ENCODE results near the gene SP6. TPM values are rescaled to one million over a fixed set of nuclear protein-coding genes. Genes with fewer than 3 reads are reported as not detected.

Gene SP6
- total and polyA plus RNA-seq, 2 of the 4 experiments (the other 2 are of a cell fraction) = under 0.01 to 0.31 TPM

DNA sequence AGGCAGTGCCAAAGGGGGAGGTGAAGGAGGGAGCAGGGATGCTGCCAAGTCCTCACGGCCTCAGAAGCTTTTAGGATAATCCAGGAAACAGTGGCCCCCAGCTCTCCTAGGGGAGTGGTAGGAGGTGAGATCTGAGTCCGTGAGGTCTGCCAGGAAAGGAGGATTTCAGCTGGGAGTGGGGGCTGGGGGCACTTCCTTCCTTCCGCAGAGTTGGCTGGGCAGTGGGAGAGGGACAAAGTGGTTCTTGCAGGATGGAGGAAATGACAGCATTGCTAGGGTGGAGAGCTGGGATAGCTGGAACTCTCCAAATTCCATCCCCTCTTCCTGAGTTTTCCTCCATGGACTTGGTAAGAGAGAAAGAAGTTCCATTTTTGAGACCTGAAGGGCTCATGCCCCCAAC is 4.8 kb upstream of the SP6 start:
- Histone ChIP-seq H3K4ac (ENCODE audit: low read depth, low read length) (no peak overlapping the region), H3K79me1 (ENCODE audit: low read depth in 1 of 2, low read length in 2 of 2) (no peaks in the 10 kb centered on the region), H4K5ac (ENCODE audit: low read depth, low read length) (no peak overlapping the region), H2AK9ac (replicated peaks; ENCODE audit: low read depth, low read length, poor library complexity) (no peak overlapping the region), H3K27me3 (ENCODE audit: control insufficient read depth, insufficient read depth, low read length) (peaks cover 61% of the 10 kb centered on the region), H2AFZ (replicated peaks; ENCODE audit: low read length, poor library complexity) (no peak overlapping the region), H3K14ac (replicated peaks; ENCODE audit: low read depth, low read length) (no peak overlapping the region), H4K20me1 (ENCODE audit: insufficient read depth, low read length) (no peaks in the 10 kb centered on the region), H3K23ac (ENCODE audit: low read depth, low read length) (no peak overlapping the region), H3K9me1 (ENCODE audit: insufficient read depth, low read length) (no peaks in the 10 kb centered on the region), H3K36me3 (ENCODE audit: control insufficient read depth, insufficient read depth, low read length) (no peaks in the 10 kb centered on the region), H2BK5ac (ENCODE audit: low read depth, low read length, poor library complexity, severe bottlenecking) (no peak overlapping the region), H2AK5ac (ENCODE audit: low read depth, low read length) (no peak overlapping the region), H2BK120ac (ENCODE audit: low read depth, low read length) (no peak overlapping the region), H2BK15ac (ENCODE audit: low read depth, low read length) (no peak overlapping the region), H3K27ac (ENCODE audit: insufficient read depth, low read length) (no peak overlapping the region), H3K4me3 (ENCODE audit: insufficient read depth, low read depth, low read length) (no peak overlapping the region), H3K4me2 (ENCODE audit: low read depth, low read length) (no peak overlapping the region), H3K9ac (ENCODE audit: low read depth, low read length) (no peak overlapping the region), H3K18ac (ENCODE audit: low read depth, low read length) (no peak overlapping the region), H3K9me3 (ENCODE audit: control insufficient read depth, insufficient read depth, low read length) (no peaks in the 10 kb centered on the region), H3K4me1 (ENCODE audit: control insufficient read depth, insufficient read depth, low read length) (no peaks in the 10 kb centered on the region), H4K91ac (ENCODE audit: insufficient read depth, low read depth, low read length) (no peak overlapping the region), H3K56ac (ENCODE audit: extremely low read depth, insufficient read depth, low read length) (no peak overlapping the region), H2BK20ac (ENCODE audit: low read depth, low read length) (no peak overlapping the region), H4K8ac (ENCODE audit: low read depth in 2 of 2, low read length in 2 of 2) (no peak overlapping the region)
- no CpG with 5 or more reads among the region's 3 CpGs for WGBS, 2 experiments (ENCODE audit: extremely low coverage in 2 of 2, insufficient read length in 1 of 2)
- dilution Hi-C loops (cut with HindIII; ENCODE audit: low sequenced_read_pairs, unreplicated experiment) (no loop called here), in situ Hi-C loops (cut with MboI; ENCODE audit: low sequenced_read_pairs) (no loop called here), intact Hi-C loops (cut with micrococcal nuclease) (no loop called here)
- POLR2A ChIA-PET (ENCODE audit: unreplicated experiment) = no interaction called here
- TF ChIP-seq POLR2A (IDR thresholded peaks at IDR 0.05; ENCODE audit: low read depth, low read length) (no peak), MAZ (IDR thresholded peaks at IDR 0.05; ENCODE audit: borderline replicate concordance, low read depth, low read length) (no peak), RAD21 (IDR thresholded peaks at IDR 0.05; ENCODE audit: low read length) (no peak), ELK1 (IDR thresholded peaks at IDR 0.05; ENCODE audit: borderline replicate concordance, low read depth, low read length) (no peak), RFX5 (IDR thresholded peaks at IDR 0.05; ENCODE audit: low read depth, low read length) (no peak), SMC3 (IDR thresholded peaks at IDR 0.05; ENCODE audit: low read depth, low read length) (no peak)
- DNase-seq (no peak), ATAC-seq (ENCODE audit: low read depth) (no peak)
- BruUV-seq (replicated peaks) = no TSS peak
- CTCF ChIA-PET = no interaction called here
